Measurements from ENCODE around the gene ZNF20.
"Not testable (repeated sequence)": the region's sequence is repeated elsewhere in the genome, so short reads cannot be mapped to it uniquely, and the experiment has no call there.

Gene ZNF20

GRCh38 chr19:12112701-12113100 lies 27.4 kb downstream of the ZNF20 start:
- DNase-seq (ENCODE audit: low read depth, low spot score), result no peak

DNA sequence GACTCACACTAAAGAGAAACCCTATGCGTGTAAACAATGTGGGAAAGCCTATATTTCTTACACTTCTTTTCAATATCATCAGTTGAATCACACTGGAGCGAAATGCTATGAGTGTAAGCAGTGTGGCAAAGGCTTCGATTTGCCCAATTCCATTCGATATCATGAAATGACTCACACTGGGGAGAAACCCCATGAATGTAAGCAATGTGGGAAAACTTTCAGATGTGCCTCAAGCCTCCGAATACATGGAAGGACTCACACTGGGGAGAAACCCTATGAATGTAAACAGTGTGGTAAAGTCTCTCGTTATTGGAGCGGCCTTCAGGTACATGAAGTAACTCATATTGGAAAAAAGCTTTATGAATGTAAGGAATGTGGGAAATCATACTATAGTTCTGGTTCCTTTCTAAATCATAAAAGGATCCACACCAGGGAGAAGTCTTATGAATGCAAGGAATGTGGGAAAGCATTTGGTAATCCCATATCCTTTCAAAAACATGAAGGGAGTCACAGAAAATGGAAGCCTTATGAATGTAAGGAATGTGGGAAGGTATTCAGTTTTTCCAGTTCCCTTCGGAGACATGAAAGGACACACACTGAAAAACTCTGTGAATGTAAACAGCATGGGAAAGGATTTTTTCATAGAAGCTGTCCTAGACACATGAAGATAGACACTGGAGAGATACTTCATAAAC lies 28.1 kb downstream of the ZNF20 start:
- DNase-seq (ENCODE audit: low read depth, low spot score), result no peak

- DNase-seq (ENCODE audit: low read depth, low spot score), result no peak
Measured at GRCh38 chr19:12111176-12111575, 29.0 kb downstream of the ZNF20 start.

DNA sequence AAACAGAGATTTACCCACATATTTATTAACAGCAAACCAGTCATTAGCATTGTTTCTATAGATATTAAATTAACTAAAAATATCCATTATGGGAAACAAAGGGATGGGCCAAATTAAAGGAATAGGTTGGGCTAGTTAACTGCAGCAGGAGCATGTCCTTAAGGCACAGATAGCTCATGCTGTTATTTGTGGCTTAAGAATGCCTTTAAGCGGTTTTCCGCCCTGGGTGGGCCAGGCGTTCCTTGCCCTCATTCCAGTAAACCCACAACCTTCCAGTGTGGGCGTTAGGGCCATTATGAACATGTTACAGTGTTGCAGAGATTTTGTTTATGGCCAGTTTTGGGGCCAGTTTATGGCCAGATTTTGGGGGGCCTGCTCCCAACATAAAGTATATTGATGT lies 36.2 kb downstream of the ZNF20 start:
- not testable (repeated sequence) for DNase-seq (ENCODE audit: low read depth, low spot score)

DNA sequence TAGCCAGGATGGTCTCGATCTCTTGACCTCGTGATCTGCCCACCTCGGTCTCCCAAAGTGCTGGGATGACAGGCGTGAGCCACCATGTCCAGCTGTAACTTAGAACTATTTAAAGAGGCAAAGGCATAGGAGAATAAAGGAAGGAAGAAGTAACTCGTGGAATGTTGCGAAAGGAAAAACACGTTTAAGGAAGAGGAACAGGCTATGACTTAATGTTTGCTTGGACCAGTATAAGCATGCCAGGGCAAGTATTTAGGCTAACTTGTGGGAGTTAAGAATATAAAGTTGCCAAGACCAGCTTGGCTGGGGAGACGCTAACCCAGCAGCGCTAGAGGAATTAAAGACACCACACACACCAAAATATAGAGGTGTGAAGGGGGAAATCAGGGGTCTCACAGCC lies 42.1 kb downstream of the ZNF20 start:
- DNase-seq (ENCODE audit: low read depth, low spot score), result no peak

GRCh38 chr19:12095111-12095790 lies 44.9 kb downstream of the ZNF20 start:
- no peak for DNase-seq (ENCODE audit: low read depth, low spot score)

GRCh38 chr19:12093777-12094176 lies 46.4 kb downstream of the ZNF20 start:
- DNase-seq (ENCODE audit: low read depth, low spot score), result no peak

DNA sequence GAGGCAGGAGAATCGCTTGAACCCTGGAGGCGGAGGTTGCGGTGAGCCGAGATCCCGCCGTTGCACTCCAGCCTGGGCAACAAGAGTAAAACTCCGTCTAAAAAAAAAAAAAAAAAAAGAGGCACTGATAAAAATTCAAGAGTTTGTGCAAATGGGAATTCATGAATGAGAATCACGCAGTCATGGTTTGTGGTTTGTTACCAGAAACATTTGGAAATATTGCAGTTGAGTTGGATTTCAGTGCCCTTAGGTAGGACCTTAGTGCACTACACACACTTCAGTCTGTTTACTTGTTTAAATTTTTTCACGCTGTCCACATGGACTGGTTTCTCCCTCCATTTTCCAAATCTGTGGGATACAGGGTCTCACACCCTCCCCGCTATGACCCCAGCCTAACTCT lies 47.2 kb downstream of the ZNF20 start:
- DNase-seq (ENCODE audit: low read depth, low spot score), result no peak

GRCh38 chr19:12092065-12092867 lies 47.9 kb downstream of the ZNF20 start:
- peak; percentile 62 for DNase-seq (ENCODE audit: low read depth, low spot score)

- no peak for DNase-seq (ENCODE audit: low read depth, low spot score)
Measured at GRCh38 chr19:12090807-12091206, 49.3 kb downstream of the ZNF20 start.

- no peak for DNase-seq (ENCODE audit: low read depth, low spot score)
Measured at GRCh38 chr19:12085074-12085818, 54.9 kb downstream of the ZNF20 start.

DNA sequence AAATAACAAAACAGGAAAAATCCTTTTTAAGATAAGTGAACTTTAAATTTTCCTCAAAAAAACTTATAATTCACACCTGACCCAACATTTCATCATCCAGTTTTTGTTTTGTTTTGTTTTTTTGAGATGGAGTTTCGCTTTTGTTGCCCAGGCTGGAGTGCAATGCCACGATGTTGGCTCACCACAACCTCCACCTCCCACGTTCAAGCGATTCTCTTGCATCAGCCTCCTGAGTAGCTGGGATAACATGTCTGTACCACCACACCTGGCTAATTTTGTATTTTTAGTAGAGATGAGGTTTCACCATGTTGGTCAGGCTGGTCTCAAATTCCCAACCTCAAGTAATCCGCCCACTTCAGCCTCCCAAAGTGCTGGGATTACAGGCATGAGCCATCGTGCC lies 56.8 kb downstream of the ZNF20 start:
- not testable (repeated sequence) for DNase-seq (ENCODE audit: low read depth, low spot score)

All from smooth muscle cell of the brain vasculature (primary cell).